Astrocyte of the spinal cord (primary cell): ENCODE results near the gene NT5M.

ENCODE experiments used
- DNase-seq: peaks from one replicate; pipeline ENCODE4 v3.0.0; 2011; ENCODE audit warnings: low read depth, low spot score
- H3K4me3 ChIP-seq: 2 replicates; pipeline ENCODE4 v1.5.1; 2011; ENCODE audit warnings: low read depth, mild to moderate bottlenecking, low read length, moderate library complexity
- in situ Hi-C: cut with HindIII; loops from 2 replicates; pipeline ENCODE4 v1.10.0; 2017; ENCODE audit warnings: low sequenced_read_pairs
- TF ChIP-seq, protein P1 (sequence below): IDR thresholded peaks from 2 replicates; pipeline ENCODE4 v1.5.1; 2012; ENCODE audit warnings: low read depth, mild to moderate bottlenecking, low read length, inconsistent platforms

The NT5M gene

DNA sequence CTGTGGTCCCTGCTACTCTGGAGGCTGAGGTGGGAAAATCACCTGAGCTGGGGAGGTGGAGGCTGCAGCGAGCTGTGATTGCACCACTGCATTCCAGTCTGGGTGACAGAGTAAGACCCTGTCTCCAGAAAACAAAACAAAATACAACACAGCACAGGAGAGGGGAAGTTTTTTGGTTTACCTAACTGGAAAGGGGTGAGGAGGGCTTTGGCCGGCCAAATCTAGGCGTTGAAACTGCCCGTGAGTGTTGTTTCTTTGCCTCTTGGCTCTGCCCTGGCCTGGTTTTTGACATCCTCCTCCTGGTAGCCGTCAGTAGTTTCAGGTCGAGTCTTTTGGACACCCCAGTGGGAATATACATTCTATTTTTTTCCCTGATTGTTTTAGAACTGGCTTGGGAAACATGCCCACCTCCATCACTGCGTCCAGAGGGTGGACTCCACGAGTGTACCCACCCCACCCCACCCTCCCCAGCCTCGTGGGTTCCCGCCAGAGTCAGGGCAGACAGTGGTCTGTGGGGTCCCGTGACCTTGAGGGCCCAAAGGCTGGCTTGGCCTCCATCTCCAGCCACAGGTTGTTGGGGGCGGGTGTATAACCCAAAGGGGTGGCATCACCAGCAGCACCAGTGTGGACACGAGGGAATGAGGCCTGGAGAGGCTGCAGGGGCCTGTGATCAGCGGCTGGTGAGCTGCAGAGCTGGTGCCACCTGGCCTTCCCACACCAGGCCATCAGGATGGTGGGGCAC lies 42.7 kb downstream of the NT5M start:
- DNase-seq: no peak
- TF ChIP-seq, protein P1, sequence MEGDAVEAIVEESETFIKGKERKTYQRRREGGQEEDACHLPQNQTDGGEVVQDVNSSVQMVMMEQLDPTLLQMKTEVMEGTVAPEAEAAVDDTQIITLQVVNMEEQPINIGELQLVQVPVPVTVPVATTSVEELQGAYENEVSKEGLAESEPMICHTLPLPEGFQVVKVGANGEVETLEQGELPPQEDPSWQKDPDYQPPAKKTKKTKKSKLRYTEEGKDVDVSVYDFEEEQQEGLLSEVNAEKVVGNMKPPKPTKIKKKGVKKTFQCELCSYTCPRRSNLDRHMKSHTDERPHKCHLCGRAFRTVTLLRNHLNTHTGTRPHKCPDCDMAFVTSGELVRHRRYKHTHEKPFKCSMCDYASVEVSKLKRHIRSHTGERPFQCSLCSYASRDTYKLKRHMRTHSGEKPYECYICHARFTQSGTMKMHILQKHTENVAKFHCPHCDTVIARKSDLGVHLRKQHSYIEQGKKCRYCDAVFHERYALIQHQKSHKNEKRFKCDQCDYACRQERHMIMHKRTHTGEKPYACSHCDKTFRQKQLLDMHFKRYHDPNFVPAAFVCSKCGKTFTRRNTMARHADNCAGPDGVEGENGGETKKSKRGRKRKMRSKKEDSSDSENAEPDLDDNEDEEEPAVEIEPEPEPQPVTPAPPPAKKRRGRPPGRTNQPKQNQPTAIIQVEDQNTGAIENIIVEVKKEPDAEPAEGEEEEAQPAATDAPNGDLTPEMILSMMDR: no peak
- in situ Hi-C loops: no loop called here
- no peak overlapping the region for H3K4me3 ChIP-seq

DNA sequence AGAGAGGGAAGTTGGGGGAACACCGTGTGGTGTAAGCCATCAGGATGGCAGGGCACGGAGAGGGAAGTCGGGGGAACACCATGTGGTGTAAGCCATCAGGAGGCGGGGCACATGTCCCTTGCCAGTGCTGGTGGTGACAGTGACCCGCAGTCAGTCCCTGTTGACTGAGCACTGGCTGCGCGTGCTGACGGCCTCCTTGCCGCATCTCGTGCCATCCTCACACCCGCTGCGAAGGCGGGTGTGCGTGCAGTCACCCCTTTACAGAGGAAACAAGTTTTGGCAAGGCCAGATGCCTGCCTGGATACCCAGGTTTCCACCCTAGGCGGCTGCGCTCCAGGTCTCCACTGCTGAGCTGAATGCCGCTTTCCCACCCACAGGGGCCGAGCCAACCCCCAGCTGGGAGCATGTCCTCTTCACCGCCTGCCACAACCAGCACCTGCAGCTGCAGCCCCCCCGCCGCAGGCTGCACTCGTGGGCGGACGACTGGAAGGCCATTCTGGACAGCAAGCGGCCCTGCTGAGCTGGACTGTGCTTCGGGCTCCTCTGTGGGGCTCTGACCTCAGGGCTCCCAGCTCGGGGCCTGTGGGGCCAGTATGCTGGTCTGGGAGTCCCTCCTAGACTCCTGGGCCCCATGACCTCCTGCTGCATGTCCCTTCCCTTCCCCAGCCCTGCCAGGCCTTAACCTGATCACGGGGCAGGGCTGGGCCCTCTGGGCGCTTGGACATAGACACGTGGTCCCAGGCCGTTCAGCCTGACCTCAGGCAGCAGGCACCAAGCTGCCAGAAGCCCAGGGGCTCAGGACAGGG lies 43.5 kb downstream of the NT5M start:
- TF ChIP-seq, protein P1: no peak
- in situ Hi-C loops: no loop called here
- H3K4me3 ChIP-seq: no peak overlapping the region
- no peak for DNase-seq

DNA sequence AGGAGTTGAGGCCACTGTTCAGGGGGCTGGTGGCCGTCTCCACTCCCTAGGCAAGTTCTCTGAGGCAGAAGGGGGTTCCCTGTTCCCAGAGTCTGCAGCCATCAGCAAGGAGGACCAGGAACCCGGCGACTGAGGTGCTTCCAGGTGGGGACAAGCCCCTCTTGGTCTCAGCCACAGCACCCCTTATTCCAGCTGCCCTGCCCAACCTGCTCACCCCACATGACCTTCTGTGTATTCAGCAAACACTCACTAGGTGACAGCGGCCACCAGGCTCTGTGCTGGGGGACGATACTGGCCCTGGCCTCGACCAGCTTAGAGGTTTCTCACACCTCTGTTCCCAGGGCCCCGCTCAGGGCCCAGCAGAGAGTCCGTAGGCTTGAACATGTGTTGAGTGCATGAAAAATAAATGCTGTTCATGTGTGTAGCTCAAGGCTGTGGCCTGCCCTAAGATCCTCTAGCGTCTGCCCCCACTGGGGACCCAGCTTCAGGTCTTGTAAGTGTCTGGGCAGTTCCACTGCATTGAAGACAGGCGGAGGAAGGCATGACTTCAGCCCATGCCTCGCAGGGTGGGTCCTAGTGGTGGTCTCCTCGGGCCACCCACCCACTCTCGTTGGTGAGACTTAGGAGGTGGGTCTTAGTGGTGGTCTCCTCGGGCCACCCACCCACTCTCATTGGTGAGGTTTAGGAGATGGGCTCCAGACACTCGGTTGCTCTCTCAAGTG lies 44.2 kb downstream of the NT5M start:
- TF ChIP-seq, protein P1: no peak
- H3K4me3 ChIP-seq: no peak overlapping the region
- in situ Hi-C loops: no loop called here
- DNase-seq: no peak

DNA sequence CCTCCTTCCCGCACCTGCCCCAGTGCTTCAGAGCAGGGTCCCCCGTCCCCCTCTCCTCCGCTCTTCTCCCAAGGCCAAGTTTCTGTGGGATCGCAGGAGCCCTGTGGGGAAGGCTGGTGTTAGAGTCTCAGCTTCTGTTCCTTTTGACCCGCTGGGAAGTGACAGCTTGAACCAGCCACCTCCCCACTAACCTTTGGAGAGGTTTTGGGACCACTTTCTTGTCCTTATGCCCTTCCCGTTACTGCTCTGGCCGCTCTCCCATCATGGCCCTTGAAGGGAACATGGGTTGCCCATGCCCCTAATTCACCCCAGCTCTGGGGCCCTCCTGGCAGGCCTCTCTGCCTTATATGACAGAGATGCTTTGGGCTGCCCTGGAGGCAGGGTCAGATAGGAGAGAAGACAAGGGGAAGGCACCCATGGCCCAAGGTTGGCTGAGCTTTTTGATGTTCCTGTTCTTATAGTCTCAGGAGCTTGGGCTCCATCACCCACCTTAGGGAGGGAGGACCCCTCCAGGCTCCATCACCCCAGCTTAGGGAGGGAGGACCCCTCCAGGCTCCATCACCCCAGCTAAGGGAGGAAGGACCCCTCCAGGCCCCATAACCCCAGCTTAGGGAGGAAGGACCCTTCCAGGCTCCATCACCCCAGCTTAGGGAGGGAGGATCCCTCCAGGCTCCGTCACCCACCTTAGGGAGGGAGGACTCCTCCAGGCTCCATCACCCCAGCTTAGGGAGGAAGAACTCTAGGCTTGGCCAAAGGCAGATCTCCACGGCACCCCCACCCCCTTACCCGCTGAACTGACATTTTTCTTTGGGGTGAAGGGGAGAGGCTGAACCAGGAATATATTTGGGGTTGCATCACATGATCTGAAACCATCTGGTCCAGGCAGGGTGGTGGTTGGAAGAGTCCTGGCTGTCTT lies 45.0 kb downstream of the NT5M start:
- TF ChIP-seq, protein P1: no peak
- in situ Hi-C loops: no loop called here
- no peak overlapping the region for H3K4me3 ChIP-seq
- no peak for DNase-seq

DNA sequence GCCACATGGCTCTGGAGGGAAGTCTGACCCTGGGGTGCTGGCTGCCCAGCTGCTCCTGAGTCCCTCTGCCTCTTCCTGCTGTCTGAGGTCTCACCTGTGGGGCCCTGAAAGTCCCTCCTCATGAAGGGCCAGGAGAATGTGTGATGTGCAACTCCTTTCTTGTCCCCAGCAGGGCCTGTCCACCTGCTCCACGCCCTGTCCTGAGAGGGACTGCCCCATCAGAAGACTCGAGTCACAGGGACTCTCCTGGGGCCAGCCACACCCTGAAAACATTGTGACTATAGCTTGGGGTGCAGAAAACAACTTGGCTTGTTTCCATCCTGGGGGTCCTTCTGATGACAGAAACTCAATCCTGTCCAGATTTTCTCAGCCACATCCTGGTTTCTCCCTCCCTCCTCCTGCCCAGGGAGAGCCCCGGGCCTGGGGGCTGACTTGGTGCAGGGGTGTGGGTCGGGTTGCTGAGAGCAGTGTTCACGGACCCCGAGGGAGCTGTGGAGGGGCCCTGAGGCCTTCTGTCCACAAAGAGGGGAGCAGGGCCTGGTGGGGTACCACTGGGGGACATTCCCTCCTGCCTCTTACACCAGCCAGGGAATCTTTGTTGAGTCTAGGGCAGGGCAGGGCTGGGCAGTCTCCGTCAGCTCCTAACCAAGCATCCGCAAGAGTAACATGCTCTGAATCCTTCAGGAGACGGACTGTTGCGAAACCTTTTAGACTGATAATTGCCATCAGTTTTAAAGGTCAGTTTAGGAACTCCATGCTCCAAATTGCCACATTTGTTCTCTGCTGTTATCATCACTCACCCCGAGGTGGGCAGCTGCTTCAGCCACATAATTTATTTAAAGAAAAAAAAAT lies 45.9 kb downstream of the NT5M start:
- DNase-seq: no peak
- no peak overlapping the region for H3K4me3 ChIP-seq
- in situ Hi-C loops: no loop called here
- TF ChIP-seq, protein P1: no peak
